K562 (cell line): ENCODE results near the gene SLC25A11. TPM values are rescaled to one million over a fixed set of nuclear protein-coding genes. Genes with fewer than 3 reads are reported as not detected.

ENCODE experiments used
- CEBPG ChIP-seq, 3 experiments: fragments of 200-800 bp in 1 of 3; sonication (Bioruptor generic) in 1 of 3; sonication (generic) in 1 of 3; formaldehyde crosslinking in 1 of 3; IDR thresholded peaks in 2 of 3; conservative IDR thresholded peaks in 1 of 3; 2 replicates each; pipeline versions ENCODE4 v1.6.1 to v1.8.0; 2016 to 2022; ENCODE audit warnings: missing compliant biosample characterization in 2 of 3, missing genetic modification characterization in 2 of 3, mild to moderate bottlenecking in 1 of 3, missing genetic modification reagents in 1 of 3
- ESRRA ChIP-seq: fragments of 450-650 bp; IDR thresholded peaks from 2 replicates; pipeline ENCODE4 v1.6.1; 2014; ENCODE audit warnings: low read depth, mild to moderate bottlenecking, moderate library complexity, borderline replicate concordance
- FOXA3 ChIP-seq, 2 experiments: fragments of 450-650 bp in 1 of 2; sonication (generic) in 1 of 2; formaldehyde crosslinking; IDR thresholded peaks in 1 of 2; conservative IDR thresholded peaks in 1 of 2; 2 replicates each; pipeline versions ENCODE4 v1.4.0 to v1.8.0; 2020 to 2022; ENCODE audit warnings: mild to moderate bottlenecking in 2 of 2, missing genetic modification reagents in 1 of 2
- HBP1 ChIP-seq: fragments of 450-650 bp; formaldehyde crosslinking; IDR thresholded peaks from 2 replicates; pipeline ENCODE4 v1.4.0; 2022; ENCODE audit warnings: missing genetic modification characterization
- HNRNPK ChIP-seq: fragments of 200-400 bp; formaldehyde crosslinking; IDR thresholded peaks from one replicate; pipeline ENCODE4 v1.6.1; 2018; ENCODE audit warnings: mild to moderate bottlenecking, low read depth, low read length; ENCODE audit not compliant: poor library complexity, severe bottlenecking
- NONO ChIP-seq, 2 experiments: fragments of 200-400 bp in 1 of 2; fragments of 450-650 bp in 1 of 2; formaldehyde crosslinking in 1 of 2; IDR thresholded peaks; 2 replicates each; pipeline ENCODE4 v1.6.1; 2017; ENCODE audit warnings: low read depth in 2 of 2, mild to moderate bottlenecking in 2 of 2, moderate library complexity in 2 of 2, low read length in 1 of 2
- NR1H2 ChIP-seq: sonication (generic); formaldehyde crosslinking; IDR thresholded peaks from 2 replicates; pipeline ENCODE4 v1.4.0; 2020; ENCODE audit warnings: mild to moderate bottlenecking, missing genetic modification reagents
- PRDM10 ChIP-seq: fragments of 450-650 bp; IDR thresholded peaks from 2 replicates; pipeline ENCODE4 v1.6.1; 2018; ENCODE audit not compliant: partially characterized antibody
- REST ChIP-seq, 2 experiments: fragments of 450-650 bp; formaldehyde crosslinking in 1 of 2; IDR thresholded peaks; 2 replicates each; pipeline versions ENCODE4 v1.4.0 to v1.6.1; 2014 to 2020; ENCODE audit warnings: mild to moderate bottlenecking in 2 of 2, borderline replicate concordance in 1 of 2, low read depth in 1 of 2
- SMAD4 ChIP-seq: fragments of 250-450 bp; sonication (Bioruptor Pico); conservative IDR thresholded peaks from 2 replicates; pipeline ENCODE4 v1.8.0; 2021; ENCODE audit warnings: inconsistent platforms, mild to moderate bottlenecking, moderate library complexity
- ZNF316 ChIP-seq: fragments of 450-650 bp; IDR thresholded peaks from 2 replicates; pipeline ENCODE4 v1.6.1; 2016
- ZNF354B ChIP-seq: fragments of 250-450 bp; sonication (Bioruptor Pico); IDR thresholded peaks from 2 replicates; pipeline ENCODE4 v1.4.0; 2020
- polyA plus RNA-seq, 8 experiments: library from polyadenylated mRNA; depleted of rRNA in 4 of 8; stranded (reverse) in 5 of 8; unstranded in 3 of 8; fragments of >200 nt; fragmentation: Nextera tagmentation in 2 of 8; fragmentation: Illumina TruSeq in 1 of 8; extraction: Ambion mirVana in 2 of 8; extraction: Trizol in 1 of 8; gene quantifications; 2 replicates each; pipeline versions ENCODE4 v1.2.1 to v1.2.3, GENCODE V29; 2011 to 2014; ENCODE audit warnings: inconsistent platforms in 1 of 8, missing spikeins in 1 of 8
- total RNA-seq, 7 experiments: library from RNA; depleted of rRNA in 6 of 7; stranded (reverse); fragments of >200 nt in 6 of 7; fragmentation: Illumina TruSeq in 2 of 7; extraction: Trizol in 2 of 7; gene quantifications; 2 replicates each; pipeline versions ENCODE4 v1.2.1 to v1.2.3, GENCODE V29; 2011 to 2021; ENCODE audit warnings: low replicate concordance in 1 of 7

The SLC25A11 gene
- total and polyA plus RNA-seq, 9 of the 15 experiments (the other 6 are each of a cell fraction or from before 2014, with no cell fraction given), result 3.1 to 56.7 (median 32.9) TPM

GRCh38 chr17:4948166-4948930 is 8.5 kb upstream of the SLC25A11 start, which contains the start of gene PFN1 (continued):
- TF ChIP-seq REST (IDR thresholded peaks at IDR 0.05; ENCODE audit: borderline replicate concordance) (no peak), REST (CRISPR knock-in tag; IDR thresholded peaks at IDR 0.05; ENCODE audit: low read depth) (no peak), HNRNPK (peak; percentile 53), NONO (IDR thresholded peaks at IDR 0.05; ENCODE audit: low read depth in 2 of 2, low read length in 1 of 2) (peak in 1 of 2 experiments; percentile 55; a peak in 2 of 4 replicates), CEBPG (CRISPR knock-in tag; IDR thresholded peaks at IDR 0.05) (peak; percentile 51; the same call in 1 of the 2 replicates), CEBPG (tag; conservative IDR thresholded peaks at IDR 0.05 in 1 of 2, IDR thresholded peaks at IDR 0.05 in 1 of 2) (peak; percentile 80 to 87), SMAD4 (CRISPR knock-in tag) (peak; percentile 40; the same call in 1 of the 2 replicates), ZNF316 (0 out of 2 replicates have a peak, but pooled peaks have one; percentile 9), ZNF354B (CRISPR knock-in tag) (no peak), HBP1 (CRISPR knock-in tag) (no peak), FOXA3 (CRISPR knock-in tag; conservative IDR thresholded peaks at IDR 0.05 in 1 of 2, IDR thresholded peaks at IDR 0.05 in 1 of 2) (no peak), ESRRA (no peak), NR1H2 (CRISPR knock-in tag) (no peak), PRDM10 (peak; percentile 96)
